PC-3 (cell line): ENCODE results near the gene RAI2.

Experiments used
- CTCF ChIP-seq: fragments of 300-600 bp; sonication (generic); conservative IDR thresholded peaks from 2 replicates; pipeline ENCODE4 v1.5.1; 2017; ENCODE audit warnings: antibody characterized with exemption, low read depth, mild to moderate bottlenecking, low read length
- EZH2phosphoT487 ChIP-seq: fragments of 300-600 bp; sonication (generic); IDR thresholded peaks from 2 replicates; pipeline ENCODE4 v1.6.1; 2018; ENCODE audit warnings: mild to moderate bottlenecking, antibody characterized with exemption, low read length, borderline replicate concordance

GRCh38 chrX:17803449-17803848, 57.6 kb downstream of the RAI2 start:
- TF ChIP-seq CTCF (no peak), EZH2phosphoT487 (no peak)
